Loucy (cell line): ENCODE data around the gene SELENOI.

ENCODE experiments used
- H2AFZ ChIP-seq: fragments of 200-600 bp; sonication (generic); 2 replicates; pipeline ENCODE4 v1.6.0; 2016; ENCODE audit warnings: antibody characterized with exemption, mild to moderate bottlenecking, low read length, moderate library complexity
- H3F3A ChIP-seq: fragments of 200-600 bp; 2 replicates; pipeline ENCODE4 v1.6.0; 2016; ENCODE audit warnings: antibody characterized with exemption, low read depth, mild to moderate bottlenecking
- H3K27me3 ChIP-seq: fragments of 200-600 bp; sonication (generic); 2 replicates; pipeline ENCODE4 v1.6.1; 2014; ENCODE audit warnings: low read length, mild to moderate bottlenecking; ENCODE audit not compliant: insufficient read depth, poor library complexity, severe bottlenecking
- H3K36me3 ChIP-seq: fragments of 200-600 bp; sonication (generic); 2 replicates; pipeline ENCODE4 v1.6.1; 2016; ENCODE audit warnings: low read length; ENCODE audit not compliant: insufficient read depth
- H3K4me1 ChIP-seq: fragments of 200-600 bp; sonication (generic); 2 replicates; pipeline ENCODE4 v1.5.1; 2014; ENCODE audit warnings: low read length, mild to moderate bottlenecking; ENCODE audit not compliant: insufficient read depth, poor library complexity, severe bottlenecking
- H3K4me2 ChIP-seq: fragments of 200-600 bp; sonication (generic); 2 replicates; pipeline ENCODE4 v1.6.0; 2014; ENCODE audit warnings: antibody characterized with exemption, low read length, low read depth, mild to moderate bottlenecking; ENCODE audit not compliant: poor library complexity, severe bottlenecking
- H3K4me3 ChIP-seq: fragments of 200-600 bp; sonication (generic); 2 replicates; pipeline ENCODE4 v1.5.1; 2014; ENCODE audit warnings: low read length, mild to moderate bottlenecking, mixed read lengths; ENCODE audit not compliant: poor library complexity, severe bottlenecking
- H3K79me2 ChIP-seq: fragments of 200-600 bp; sonication (generic); 2 replicates; pipeline ENCODE4 v1.6.1; 2014; ENCODE audit warnings: low read length; ENCODE audit not compliant: insufficient read depth
- H3K9ac ChIP-seq: fragments of 200-600 bp; sonication (generic); 2 replicates; pipeline ENCODE4 v1.6.0; 2014; ENCODE audit warnings: mild to moderate bottlenecking, low read depth, low read length, moderate library complexity; ENCODE audit not compliant: poor library complexity, severe bottlenecking
- H3K9me2 ChIP-seq: fragments of 200-600 bp; sonication (generic); replicated peaks from 2 replicates; pipeline ENCODE4 v1.6.1; 2016; ENCODE audit warnings: low read depth, low read length, mixed read lengths
- H3K9me3 ChIP-seq: fragments of 200-600 bp; sonication (generic); 2 replicates; pipeline ENCODE4 v1.6.1; 2014; ENCODE audit warnings: mild to moderate bottlenecking, antibody characterized with exemption, low read length, low read depth; ENCODE audit not compliant: insufficient read depth
- H4K20me1 ChIP-seq: fragments of 200-600 bp; sonication (generic); 2 replicates; pipeline ENCODE4 v1.6.0; 2014; ENCODE audit warnings: antibody characterized with exemption, low read length, mild to moderate bottlenecking; ENCODE audit not compliant: insufficient read depth, poor library complexity, severe bottlenecking
- CTCF ChIP-seq: fragments of 200-600 bp; sonication (generic); conservative IDR thresholded peaks from 2 replicates; pipeline ENCODE4 v1.5.1; 2014; ENCODE audit warnings: mild to moderate bottlenecking, antibody characterized with exemption, low read length
- EZH2phosphoT487 ChIP-seq: fragments of 200-600 bp; IDR thresholded peaks from 2 replicates; pipeline ENCODE4 v1.6.1; 2018; ENCODE audit warnings: antibody characterized with exemption, mild to moderate bottlenecking, moderate library complexity, borderline replicate concordance

SELENOI gene

GRCh38 chr2:26442707-26443106, 96.8 kb downstream of the SELENOI start:
- Histone ChIP-seq H3K27me3 (no peaks in the 10 kb centered on the region), H3K9me2 (no peaks in the 10 kb centered on the region), H3K79me2 (no peaks in the 10 kb centered on the region), H3K9ac (no peak overlapping the region), H3K4me1 (no peaks in the 10 kb centered on the region), H4K20me1 (no peaks in the 10 kb centered on the region), H3F3A (no peaks in the 10 kb centered on the region), H2AFZ (no peak overlapping the region), H3K4me2 (no peak overlapping the region), H3K9me3 (no peaks in the 10 kb centered on the region), H3K4me3 (no peak overlapping the region), H3K36me3 (no peaks in the 10 kb centered on the region)
- TF ChIP-seq EZH2phosphoT487, result no peak
- no peak for TF ChIP-seq CTCF

- Histone ChIP-seq H2AFZ (no peak overlapping the region), H3K4me3 (no peak overlapping the region), H3K9me3 (no peaks in the 10 kb centered on the region), H3K4me2 (no peak overlapping the region), H3K36me3 (no peaks in the 10 kb centered on the region), H3K4me1 (no peaks in the 10 kb centered on the region), H3K27me3 (no peaks in the 10 kb centered on the region), H4K20me1 (no peaks in the 10 kb centered on the region), H3K9ac (no peak overlapping the region), H3F3A (no peaks in the 10 kb centered on the region), H3K79me2 (no peaks in the 10 kb centered on the region), H3K9me2 (no peaks in the 10 kb centered on the region)
- TF ChIP-seq CTCF, result no peak
- no peak for TF ChIP-seq EZH2phosphoT487
Measured at GRCh38 chr2:26444236-26444635, 98.3 kb downstream of the SELENOI start.
